Measurements from ENCODE around the gene CLDN8.

The CLDN8 gene

DNA sequence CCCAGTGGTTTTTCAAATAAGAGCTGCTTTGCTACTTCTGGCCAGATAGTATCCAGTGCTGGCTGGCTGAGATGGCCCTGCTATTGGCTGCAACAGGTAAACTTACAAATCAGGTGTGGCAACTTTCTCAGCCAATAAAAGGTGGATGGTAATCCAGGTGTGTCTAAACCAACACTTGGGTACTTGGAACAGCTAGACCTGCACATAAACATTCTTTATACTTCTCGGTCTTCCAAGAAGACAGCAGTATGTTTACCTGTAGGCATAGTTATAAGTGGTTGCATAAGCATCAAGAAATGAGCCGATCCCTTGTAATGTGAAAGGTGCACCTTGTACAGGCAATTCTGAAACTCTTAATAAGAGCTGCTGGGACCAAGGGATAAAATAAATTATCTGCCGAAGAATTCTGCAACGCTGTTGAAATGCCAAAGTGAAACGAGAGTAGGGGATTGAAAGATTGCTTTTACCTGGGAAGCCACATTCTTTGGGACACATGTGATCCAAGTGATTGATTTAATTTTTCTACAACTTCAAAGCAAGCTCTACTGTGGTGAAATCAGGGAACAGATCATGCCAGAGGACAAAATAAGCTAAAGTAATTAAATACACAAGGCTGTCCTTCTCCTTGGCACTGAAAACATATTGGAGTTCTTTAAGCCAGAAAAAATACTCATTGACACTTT is at the start of gene CLDN8:
Gene CLDN8, minus strand, starts transcription at position 57 of the 683 bp plus-strand sequence. CDS start 172 bp downstream, outside the sequence.
- TF ChIP-seq TCF12 (IDR thresholded peaks at IDR 0.05; ENCODE audit: low read depth) (no peak), FOXM1 (IDR thresholded peaks at IDR 0.05; ENCODE audit: borderline replicate concordance, low read depth) (no peak), EP300 (IDR thresholded peaks at IDR 0.05; ENCODE audit: borderline replicate concordance) (no peak), ZBTB7A (IDR thresholded peaks at IDR 0.05; ENCODE audit: low read depth) (no peak), TAF1 (IDR thresholded peaks at IDR 0.05; ENCODE audit: low read depth) (no peak), CEBPB (IDR thresholded peaks at IDR 0.05) (no peak), EGR1 (IDR thresholded peaks at IDR 0.05) (no peak), TEAD4 (IDR thresholded peaks at IDR 0.05) (no peak), CREB1 (IDR thresholded peaks at IDR 0.05; ENCODE audit: low read depth) (no peak), MAX (IDR thresholded peaks at IDR 0.05) (no peak), YY1 (IDR thresholded peaks at IDR 0.05; ENCODE audit: low read depth) (no peak), RAD21 (IDR thresholded peaks at IDR 0.05; ENCODE audit: low read depth) (no peak), NFIC (IDR thresholded peaks at IDR 0.05) (no peak)
- TF ChIP-seq, protein P1, sequence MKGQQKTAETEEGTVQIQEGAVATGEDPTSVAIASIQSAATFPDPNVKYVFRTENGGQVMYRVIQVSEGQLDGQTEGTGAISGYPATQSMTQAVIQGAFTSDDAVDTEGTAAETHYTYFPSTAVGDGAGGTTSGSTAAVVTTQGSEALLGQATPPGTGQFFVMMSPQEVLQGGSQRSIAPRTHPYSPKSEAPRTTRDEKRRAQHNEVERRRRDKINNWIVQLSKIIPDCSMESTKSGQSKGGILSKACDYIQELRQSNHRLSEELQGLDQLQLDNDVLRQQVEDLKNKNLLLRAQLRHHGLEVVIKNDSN (IDR thresholded peaks at IDR 0.05): no peak
- TF ChIP-seq, protein P2, sequence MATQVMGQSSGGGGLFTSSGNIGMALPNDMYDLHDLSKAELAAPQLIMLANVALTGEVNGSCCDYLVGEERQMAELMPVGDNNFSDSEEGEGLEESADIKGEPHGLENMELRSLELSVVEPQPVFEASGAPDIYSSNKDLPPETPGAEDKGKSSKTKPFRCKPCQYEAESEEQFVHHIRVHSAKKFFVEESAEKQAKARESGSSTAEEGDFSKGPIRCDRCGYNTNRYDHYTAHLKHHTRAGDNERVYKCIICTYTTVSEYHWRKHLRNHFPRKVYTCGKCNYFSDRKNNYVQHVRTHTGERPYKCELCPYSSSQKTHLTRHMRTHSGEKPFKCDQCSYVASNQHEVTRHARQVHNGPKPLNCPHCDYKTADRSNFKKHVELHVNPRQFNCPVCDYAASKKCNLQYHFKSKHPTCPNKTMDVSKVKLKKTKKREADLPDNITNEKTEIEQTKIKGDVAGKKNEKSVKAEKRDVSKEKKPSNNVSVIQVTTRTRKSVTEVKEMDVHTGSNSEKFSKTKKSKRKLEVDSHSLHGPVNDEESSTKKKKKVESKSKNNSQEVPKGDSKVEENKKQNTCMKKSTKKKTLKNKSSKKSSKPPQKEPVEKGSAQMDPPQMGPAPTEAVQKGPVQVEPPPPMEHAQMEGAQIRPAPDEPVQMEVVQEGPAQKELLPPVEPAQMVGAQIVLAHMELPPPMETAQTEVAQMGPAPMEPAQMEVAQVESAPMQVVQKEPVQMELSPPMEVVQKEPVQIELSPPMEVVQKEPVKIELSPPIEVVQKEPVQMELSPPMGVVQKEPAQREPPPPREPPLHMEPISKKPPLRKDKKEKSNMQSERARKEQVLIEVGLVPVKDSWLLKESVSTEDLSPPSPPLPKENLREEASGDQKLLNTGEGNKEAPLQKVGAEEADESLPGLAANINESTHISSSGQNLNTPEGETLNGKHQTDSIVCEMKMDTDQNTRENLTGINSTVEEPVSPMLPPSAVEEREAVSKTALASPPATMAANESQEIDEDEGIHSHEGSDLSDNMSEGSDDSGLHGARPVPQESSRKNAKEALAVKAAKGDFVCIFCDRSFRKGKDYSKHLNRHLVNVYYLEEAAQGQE (IDR thresholded peaks at IDR 0.05; ENCODE audit: low read depth): no peak

DNA sequence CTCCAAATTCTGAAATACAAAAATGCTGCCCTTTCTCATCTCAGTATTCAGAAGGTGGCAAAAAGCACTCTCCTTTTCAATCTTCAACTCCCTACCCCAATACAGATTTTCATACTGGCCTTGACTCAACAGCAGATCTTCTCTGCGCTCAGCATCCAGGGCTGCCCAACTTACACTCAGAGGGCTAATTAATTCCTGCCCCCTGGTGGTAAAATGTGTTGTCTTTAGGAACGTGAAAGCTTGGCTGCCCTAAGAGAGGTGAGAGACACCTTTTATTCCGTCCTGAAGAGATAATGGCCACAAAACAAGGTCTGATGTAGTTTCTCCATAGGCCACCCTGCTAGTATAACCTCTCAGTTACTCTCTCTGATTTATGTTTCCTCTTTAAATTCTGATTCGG is 41.9 kb upstream of the CLDN8 start:
- no peak for TF ChIP-seq MAX (IDR thresholded peaks at IDR 0.05)
- TF ChIP-seq CREB1 (IDR thresholded peaks at IDR 0.05; ENCODE audit: low read depth): no peak
- TF ChIP-seq CEBPB (IDR thresholded peaks at IDR 0.05): no peak
- TF ChIP-seq YY1 (IDR thresholded peaks at IDR 0.05; ENCODE audit: low read depth): no peak
- TF ChIP-seq, protein P2 (IDR thresholded peaks at IDR 0.05; ENCODE audit: low read depth): no peak
- TF ChIP-seq, protein P1 (IDR thresholded peaks at IDR 0.05): no peak
- no peak for TF ChIP-seq TCF12 (IDR thresholded peaks at IDR 0.05; ENCODE audit: low read depth)
- TF ChIP-seq RAD21 (IDR thresholded peaks at IDR 0.05; ENCODE audit: low read depth): no peak
- TF ChIP-seq EGR1 (IDR thresholded peaks at IDR 0.05): no peak
- no peak for TF ChIP-seq TEAD4 (IDR thresholded peaks at IDR 0.05)
- no peak for TF ChIP-seq NFIC (IDR thresholded peaks at IDR 0.05)
- TF ChIP-seq FOXM1 (IDR thresholded peaks at IDR 0.05; ENCODE audit: borderline replicate concordance, low read depth): no peak
- no peak for TF ChIP-seq EP300 (IDR thresholded peaks at IDR 0.05; ENCODE audit: borderline replicate concordance)
- no peak for TF ChIP-seq TAF1 (IDR thresholded peaks at IDR 0.05; ENCODE audit: low read depth)

DNA sequence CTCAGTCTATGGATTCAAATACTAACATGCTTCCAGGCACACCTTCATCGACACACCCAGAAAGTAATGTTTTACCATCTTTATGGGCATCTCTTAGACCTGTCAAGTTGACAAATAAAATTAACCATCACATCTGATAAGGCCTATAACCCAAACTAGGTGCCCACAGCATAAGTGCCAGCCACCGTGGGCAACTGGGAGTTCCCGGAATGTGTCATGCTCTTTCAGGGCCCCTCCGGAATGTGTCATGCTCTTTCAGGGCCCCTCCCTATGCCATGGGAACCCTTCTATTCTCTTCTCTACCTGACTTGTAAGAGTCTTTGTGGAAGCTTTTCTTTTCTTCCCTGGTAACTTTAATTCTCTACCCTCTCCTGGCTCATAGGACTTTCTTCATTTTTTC is 40.2 kb upstream of the CLDN8 start:
- no peak for TF ChIP-seq TCF12 (IDR thresholded peaks at IDR 0.05; ENCODE audit: low read depth)
- no peak for TF ChIP-seq CEBPB (IDR thresholded peaks at IDR 0.05)
- TF ChIP-seq TAF1 (IDR thresholded peaks at IDR 0.05; ENCODE audit: low read depth): no peak
- TF ChIP-seq FOXM1 (IDR thresholded peaks at IDR 0.05; ENCODE audit: borderline replicate concordance, low read depth): no peak
- TF ChIP-seq MAX (IDR thresholded peaks at IDR 0.05): no peak
- no peak for TF ChIP-seq EP300 (IDR thresholded peaks at IDR 0.05; ENCODE audit: borderline replicate concordance)
- TF ChIP-seq NFIC (IDR thresholded peaks at IDR 0.05): no peak
- TF ChIP-seq, protein P1 (IDR thresholded peaks at IDR 0.05): no peak
- no peak for TF ChIP-seq TEAD4 (IDR thresholded peaks at IDR 0.05)
- no peak for TF ChIP-seq YY1 (IDR thresholded peaks at IDR 0.05; ENCODE audit: low read depth)
- TF ChIP-seq EGR1 (IDR thresholded peaks at IDR 0.05): no peak
- TF ChIP-seq ZBTB7A (IDR thresholded peaks at IDR 0.05; ENCODE audit: low read depth): no peak
- TF ChIP-seq, protein P2 (IDR thresholded peaks at IDR 0.05; ENCODE audit: low read depth): no peak

All from Ishikawa (cell line).